GM12873 (cell line): Measurements from ENCODE around the gene ZNF563.
A peak's percentile ranks its signal among the peaks of the same experiment; 100 is the strongest.

Source experiments
- CTCF ChIP-seq: IDR thresholded peaks from 2 replicates; pipeline ENCODE4 v1.5.1; 2012; ENCODE audit warnings: low read depth, mild to moderate bottlenecking, moderate library complexity, low read length, control low read depth; ENCODE audit not compliant: insufficient read depth; ENCODE audit errors: missing control alignments

The ZNF563 gene

GRCh38 chr19:12333162-12334159 is at the start of gene ZNF563:
TSS of gene ZNF563 (minus strand) at chr19:12333633. CDS start at chr19:12333482, 151 bp downstream.
- TF ChIP-seq CTCF = no peak

GRCh38 chr19:12380444-12380737 is 47.0 kb upstream of the ZNF563 start:
- no peak for TF ChIP-seq CTCF

- TF ChIP-seq CTCF = no peak
Measured at GRCh38 chr19:12379732-12380443, 46.5 kb upstream of the ZNF563 start.

- TF ChIP-seq CTCF = no peak
Measured at GRCh38 chr19:12374026-12374425, 40.6 kb upstream of the ZNF563 start.

- TF ChIP-seq CTCF = peak; percentile 50
Measured at GRCh38 chr19:12365236-12366162, 32.1 kb upstream of the ZNF563 start, which contains the start of gene ZNF442. TSS of gene ZNF442 (minus strand) at chr19:12365683. CDS start at chr19:12363631, 2,052 bp downstream.

GRCh38 chr19:12364391-12365235 is 31.2 kb upstream of the ZNF563 start:
- no peak for TF ChIP-seq CTCF
